HL-60 (cell line): ENCODE measurements around the gene PCNX4.

ENCODE experiments used
- DNase-seq, 2 experiments: peaks; one replicate each; pipeline ENCODE4 v3.0.0-alpha.2; 2010 to 2020; ENCODE audit warnings: low read depth in 1 of 2, low spot score in 1 of 2
- H3K27ac ChIP-seq: fragments of 250-450 bp; sonication (Bioruptor Pico); replicated peaks from 2 replicates; pipeline ENCODE4 v1.5.1; 2020; ENCODE audit warnings: mild to moderate bottlenecking, moderate library complexity
- H3K27me3 ChIP-seq: fragments of 250-450 bp; sonication (Bioruptor Pico); 2 replicates; pipeline ENCODE4 v1.5.1; 2021; ENCODE audit warnings: mild to moderate bottlenecking, moderate library complexity; ENCODE audit not compliant: insufficient read depth, poor library complexity, severe bottlenecking
- H3K4me3 ChIP-seq: replicated peaks from 2 replicates; pipeline ENCODE4 v1.5.1; 2011; ENCODE audit warnings: mild to moderate bottlenecking, control low read depth, low read length; ENCODE audit not compliant: insufficient read depth
- CTCF ChIP-seq: IDR thresholded peaks from one replicate; pipeline ENCODE4 v1.5.1; 2011; ENCODE audit warnings: low read length, control low read depth, inconsistent platforms; ENCODE audit not compliant: insufficient read depth
- GABPA ChIP-seq: IDR thresholded peaks from 2 replicates; pipeline ENCODE4 v1.6.1; 2012; ENCODE audit warnings: low read depth
- POLR2AphosphoS5 ChIP-seq: IDR thresholded peaks from 2 replicates; pipeline ENCODE4 v1.6.1; 2012; ENCODE audit warnings: low read depth
- REST ChIP-seq: IDR thresholded peaks from 2 replicates; pipeline ENCODE4 v1.6.1; 2012; ENCODE audit warnings: low read depth; ENCODE audit not compliant: insufficient replicate concordance
- SPI1 ChIP-seq: IDR thresholded peaks from 2 replicates; pipeline ENCODE4 v1.6.1; 2012; ENCODE audit warnings: low read depth, mild to moderate bottlenecking, borderline replicate concordance

Gene PCNX4

GRCh38 chr14:60114881-60115280 is 23.2 kb downstream of the PCNX4 start:
- TF ChIP-seq GABPA (no peak), REST (no peak), CTCF (no peak), SPI1 (no peak), POLR2AphosphoS5 (no peak)
- Histone ChIP-seq H3K27ac (no peak overlapping the region), H3K4me3 (no peak overlapping the region), H3K27me3 (no peaks in the 10 kb centered on the region)
- DNase-seq, result no peak

- Histone ChIP-seq H3K4me3 (no peak overlapping the region), H3K27ac (no peak overlapping the region), H3K27me3 (no peaks in the 10 kb centered on the region)
- no peak for DNase-seq
- TF ChIP-seq REST, result no peak
- no peak for TF ChIP-seq GABPA
- no peak for TF ChIP-seq POLR2AphosphoS5
- TF ChIP-seq SPI1, result no peak
- no peak for TF ChIP-seq CTCF
These were observed 24.5 kb downstream of the PCNX4 start for GRCh38 chr14:60116181-60116580.

GRCh38 chr14:60125918-60126317 is 34.2 kb downstream of the PCNX4 start:
- TF ChIP-seq POLR2AphosphoS5 (no peak), GABPA (no peak), SPI1 (no peak)
- Histone ChIP-seq H3K4me3 (no peak overlapping the region), H3K27ac (no peak overlapping the region), H3K27me3 (no peaks in the 10 kb centered on the region)
- no peak for DNase-seq

- H3K4me3 ChIP-seq, result no peak overlapping the region
- TF ChIP-seq CTCF (no peak), REST (no peak), GABPA (no peak), SPI1 (no peak), POLR2AphosphoS5 (no peak)
- H3K27me3 ChIP-seq, result no peaks in the 10 kb centered on the region
- no peak for DNase-seq
- H3K27ac ChIP-seq, result no peak overlapping the region
These were observed 41.8 kb downstream of the PCNX4 start for GRCh38 chr14:60133487-60133886.
